ENCODE measurements around the gene IFT122.
"Not testable (repeated sequence)": the region's sequence is repeated elsewhere in the genome, so short reads cannot be mapped to it uniquely, and the experiment has no call there.

Gene IFT122

GRCh38 chr3:129501630-129502029, 61.6 kb downstream of the IFT122 start:
- DNase-seq = no peak

GRCh38 chr3:129502641-129503408, 62.8 kb downstream of the IFT122 start:
- DNase-seq = no peak

GRCh38 chr3:129503471-129504291, 63.7 kb downstream of the IFT122 start:
- DNase-seq = no peak

GRCh38 chr3:129504471-129505100, 64.6 kb downstream of the IFT122 start:
- DNase-seq = no peak

GRCh38 chr3:129505341-129505740, 65.3 kb downstream of the IFT122 start:
- peak; percentile 56 for DNase-seq

- DNase-seq = peak; percentile 60
Measured at GRCh38 chr3:129506231-129506742, 66.3 kb downstream of the IFT122 start.

GRCh38 chr3:129507181-129507831, 67.3 kb downstream of the IFT122 start:
- DNase-seq = no peak

- no peak for DNase-seq
Measured at GRCh38 chr3:129512595-129512994, 72.6 kb downstream of the IFT122 start.

GRCh38 chr3:129513705-129514104, 73.7 kb downstream of the IFT122 start:
- no peak for DNase-seq

GRCh38 chr3:129514110-129514509, 74.1 kb downstream of the IFT122 start:
- DNase-seq = no peak

GRCh38 chr3:129514563-129514962, 74.5 kb downstream of the IFT122 start:
- no peak for DNase-seq

- DNase-seq = not testable (repeated sequence)
Measured at GRCh38 chr3:129515108-129515820, 75.2 kb downstream of the IFT122 start.

- not testable (repeated sequence) for DNase-seq
Measured at GRCh38 chr3:129515821-129516432, 75.9 kb downstream of the IFT122 start.

GRCh38 chr3:129517516-129517915, 77.5 kb downstream of the IFT122 start:
- no peak for DNase-seq

- no peak for DNase-seq
Measured at GRCh38 chr3:129518038-129518561, 78.1 kb downstream of the IFT122 start.

GRCh38 chr3:129518581-129518980, 78.6 kb downstream of the IFT122 start:
- no peak for DNase-seq

GRCh38 chr3:129519449-129519848, 79.4 kb downstream of the IFT122 start:
- no peak for DNase-seq

- no peak for DNase-seq
Measured at GRCh38 chr3:129519896-129520715, 80.1 kb downstream of the IFT122 start.

- DNase-seq = no peak
Measured at GRCh38 chr3:129520960-129521359, 80.9 kb downstream of the IFT122 start.

GRCh38 chr3:129521611-129522010, 81.6 kb downstream of the IFT122 start:
- no peak for DNase-seq

GRCh38 chr3:129522953-129523352, 82.9 kb downstream of the IFT122 start:
- no peak for DNase-seq

All from NCI-H2029 treated with DMSO at 0.1 percent for 48 hours (cell line).